ENCODE data around the gene ATP5F1D. TPM values are rescaled to one million over a fixed set of nuclear protein-coding genes. Genes with fewer than 3 reads are reported as not detected.

Gene ATP5F1D
- total RNA-seq, 1 donor from 2014 or later = 501 TPM

DNA sequence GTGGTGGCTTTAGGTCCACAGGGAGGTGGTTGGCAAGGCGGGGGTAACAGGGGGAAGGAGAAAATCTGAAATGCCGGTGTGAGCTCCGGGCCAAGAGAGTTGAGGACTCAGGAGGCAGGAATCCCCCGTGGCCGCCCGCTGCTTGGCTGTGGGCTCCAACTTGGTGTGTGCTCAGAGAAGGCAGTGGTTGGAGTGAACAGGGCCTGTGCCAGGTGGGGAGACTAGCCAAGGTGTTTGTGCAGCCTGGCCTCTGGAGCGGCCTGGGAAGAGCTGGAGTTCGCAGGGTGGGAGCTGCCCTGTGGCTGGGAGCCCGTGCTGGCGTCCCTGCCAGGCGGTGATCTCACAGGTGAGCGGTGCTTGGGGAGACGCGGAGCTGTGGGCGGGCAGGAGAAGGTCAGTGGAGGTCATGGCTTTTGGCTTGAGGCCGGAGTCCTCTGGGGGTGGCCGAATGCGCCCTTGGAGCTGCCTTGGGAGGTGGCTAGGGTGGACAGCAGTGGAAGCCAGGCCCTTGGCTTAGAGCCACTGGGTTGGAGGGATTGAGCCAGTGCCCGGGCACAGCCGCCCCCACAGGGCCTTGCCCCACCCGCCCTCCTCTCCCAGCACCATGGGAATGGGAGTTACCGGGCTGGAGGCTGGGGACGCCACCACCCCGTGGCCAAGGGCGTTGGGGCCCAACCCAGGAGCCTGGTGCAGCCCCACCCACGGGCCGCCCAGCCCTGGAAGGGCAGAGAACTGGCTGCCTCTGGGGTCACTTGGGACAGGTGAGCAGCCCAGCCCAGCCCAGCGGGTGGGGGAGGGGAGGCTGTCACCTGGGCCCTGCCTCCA, 20.5 kb downstream of the ATP5F1D start:
- peak; percentile 64 for DNase-seq
- intact Hi-C loops (cut with micrococcal nuclease) = no loop called here

DNA sequence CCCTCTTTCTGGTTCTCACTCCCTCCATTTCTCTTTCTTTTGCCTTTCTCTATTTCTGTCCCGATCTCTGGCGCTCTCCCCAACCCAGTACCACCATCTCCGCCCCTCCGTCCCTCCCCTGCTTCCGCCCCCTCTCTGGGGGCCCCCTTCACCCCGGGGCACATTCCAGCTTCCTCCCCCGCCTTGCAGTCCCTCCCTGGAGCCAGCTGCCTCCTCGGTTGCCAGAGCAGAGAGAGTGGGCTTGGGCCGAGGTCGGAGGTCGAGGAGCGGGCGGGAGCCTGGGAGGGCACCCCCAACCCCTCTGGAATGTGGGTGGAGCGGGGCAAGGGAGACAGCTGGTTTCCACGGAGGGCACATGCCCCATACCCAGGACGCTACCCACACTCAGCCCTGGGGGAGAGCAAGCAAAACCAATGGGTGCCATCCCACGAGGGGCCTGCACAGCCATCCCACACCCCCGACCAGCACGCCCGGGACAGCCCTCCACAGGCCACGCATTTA, 21.1 kb downstream of the ATP5F1D start:
- peak overlapping the region; percentile 100 for H3K27ac ChIP-seq (replicated peaks)
- peaks cover 85% of the 10 kb centered on the region for H3K4me1 ChIP-seq
- intact Hi-C loops (cut with micrococcal nuclease) = no loop called here
- DNase-seq = no peak
- TF ChIP-seq, protein P1, sequence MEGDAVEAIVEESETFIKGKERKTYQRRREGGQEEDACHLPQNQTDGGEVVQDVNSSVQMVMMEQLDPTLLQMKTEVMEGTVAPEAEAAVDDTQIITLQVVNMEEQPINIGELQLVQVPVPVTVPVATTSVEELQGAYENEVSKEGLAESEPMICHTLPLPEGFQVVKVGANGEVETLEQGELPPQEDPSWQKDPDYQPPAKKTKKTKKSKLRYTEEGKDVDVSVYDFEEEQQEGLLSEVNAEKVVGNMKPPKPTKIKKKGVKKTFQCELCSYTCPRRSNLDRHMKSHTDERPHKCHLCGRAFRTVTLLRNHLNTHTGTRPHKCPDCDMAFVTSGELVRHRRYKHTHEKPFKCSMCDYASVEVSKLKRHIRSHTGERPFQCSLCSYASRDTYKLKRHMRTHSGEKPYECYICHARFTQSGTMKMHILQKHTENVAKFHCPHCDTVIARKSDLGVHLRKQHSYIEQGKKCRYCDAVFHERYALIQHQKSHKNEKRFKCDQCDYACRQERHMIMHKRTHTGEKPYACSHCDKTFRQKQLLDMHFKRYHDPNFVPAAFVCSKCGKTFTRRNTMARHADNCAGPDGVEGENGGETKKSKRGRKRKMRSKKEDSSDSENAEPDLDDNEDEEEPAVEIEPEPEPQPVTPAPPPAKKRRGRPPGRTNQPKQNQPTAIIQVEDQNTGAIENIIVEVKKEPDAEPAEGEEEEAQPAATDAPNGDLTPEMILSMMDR (IDR thresholded peaks at IDR 0.05; ENCODE audit: borderline replicate concordance) = no peak
- H3K9me3 ChIP-seq (replicated peaks) = no peaks in the 10 kb centered on the region
- H3K27me3 ChIP-seq (ENCODE audit: low read depth) = no peaks in the 10 kb centered on the region
- peaks cover 6% of the 10 kb centered on the region for H3K36me3 ChIP-seq
- H3K4me3 ChIP-seq = peak overlapping the region; percentile 75

More for the DNA sequence above, 20.5 kb downstream of the ATP5F1D start:
- Histone ChIP-seq H3K4me3 (peak overlapping the region; percentile 75), H3K9me3 (replicated peaks) (no peaks in the 10 kb centered on the region), H3K4me1 (peaks cover 85% of the 10 kb centered on the region), H3K27me3 (ENCODE audit: low read depth) (no peaks in the 10 kb centered on the region), H3K27ac (replicated peaks) (peak overlapping the region; percentile 100), H3K36me3 (peaks cover 13% of the 10 kb centered on the region)
- TF ChIP-seq, protein P1 (IDR thresholded peaks at IDR 0.05; ENCODE audit: borderline replicate concordance) = no peak

DNA sequence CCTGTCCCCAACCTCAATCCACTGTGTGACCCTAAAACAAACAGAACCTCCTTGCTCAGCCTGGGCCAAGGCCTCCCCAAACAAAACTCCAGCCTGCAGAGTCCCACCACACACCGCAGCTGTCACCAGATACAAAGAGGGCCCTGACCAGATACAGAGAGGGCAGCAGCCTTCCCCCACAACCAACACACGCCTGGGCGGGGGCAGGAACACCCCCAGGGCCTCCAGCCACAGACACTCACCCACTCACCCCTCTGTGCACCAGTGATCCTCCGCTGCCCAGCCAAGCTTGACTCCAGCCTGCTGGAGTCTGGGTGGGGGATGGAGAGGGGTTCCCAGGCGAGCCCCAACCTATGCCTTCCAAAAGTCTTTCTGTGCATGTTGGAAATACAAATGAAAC, 21.6 kb downstream of the ATP5F1D start:
- no peak for DNase-seq
- Histone ChIP-seq H3K9me3 (replicated peaks) (no peaks in the 10 kb centered on the region), H3K36me3 (peaks cover 1% of the 10 kb centered on the region), H3K4me3 (no peak overlapping the region), H3K27me3 (ENCODE audit: low read depth) (no peaks in the 10 kb centered on the region), H3K27ac (replicated peaks) (peak overlapping the region; percentile 100), H3K4me1 (peaks cover 85% of the 10 kb centered on the region)
- intact Hi-C loops (cut with micrococcal nuclease) = no loop called here
- TF ChIP-seq, protein P1 (IDR thresholded peaks at IDR 0.05; ENCODE audit: borderline replicate concordance) = no peak

DNA sequence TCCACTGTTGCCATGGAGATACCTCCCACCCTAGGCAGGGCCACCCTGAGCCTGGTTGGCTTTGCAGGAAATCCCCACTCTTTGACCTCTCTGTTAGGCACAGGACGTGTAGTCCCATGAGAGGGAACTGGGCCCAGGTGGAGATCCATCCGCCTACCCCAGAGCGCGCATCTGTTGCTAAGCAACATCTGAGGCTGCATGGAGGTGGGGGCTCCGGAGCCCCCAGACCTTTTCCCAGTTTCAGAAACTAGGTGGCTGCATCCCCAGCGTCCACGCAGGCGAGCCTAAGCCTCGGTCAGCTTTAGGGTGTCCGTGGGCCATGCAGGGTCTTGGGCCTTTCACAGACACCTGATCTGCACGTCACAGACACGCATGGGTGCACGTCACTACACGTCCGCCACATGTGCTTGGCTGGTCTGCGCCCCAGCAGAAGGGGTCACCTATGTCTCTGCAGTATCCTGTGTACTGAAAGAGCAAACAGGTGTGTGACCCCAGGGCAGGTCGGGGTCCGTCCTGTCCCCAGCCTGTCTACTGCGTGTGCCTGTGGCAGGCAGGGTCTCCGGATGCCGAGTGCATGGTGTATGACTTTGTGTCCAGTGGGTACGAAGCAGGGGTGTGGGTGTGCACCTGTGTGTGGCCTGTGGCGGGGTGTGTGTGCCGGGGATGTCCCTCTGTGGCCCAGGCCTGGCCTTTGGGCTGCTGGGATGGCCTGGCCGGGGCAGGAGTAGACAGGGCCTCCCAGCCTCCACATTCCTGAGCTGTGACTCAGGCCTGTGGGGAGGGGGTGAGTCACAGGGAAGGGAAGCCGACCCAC, 23.5 kb downstream of the ATP5F1D start:
- Histone ChIP-seq H3K4me1 (peaks cover 80% of the 10 kb centered on the region), H3K36me3 (peaks cover under 1% of the 10 kb centered on the region), H3K27ac (replicated peaks) (peak overlapping the region; percentile 100), H3K9me3 (replicated peaks) (no peaks in the 10 kb centered on the region), H3K4me3 (peak overlapping the region; percentile 67), H3K27me3 (ENCODE audit: low read depth) (no peaks in the 10 kb centered on the region)
- TF ChIP-seq, protein P1 (IDR thresholded peaks at IDR 0.05; ENCODE audit: borderline replicate concordance) = no peak
- peak; percentile 72 for DNase-seq
- intact Hi-C loops (cut with micrococcal nuclease) = no loop called here

DNA sequence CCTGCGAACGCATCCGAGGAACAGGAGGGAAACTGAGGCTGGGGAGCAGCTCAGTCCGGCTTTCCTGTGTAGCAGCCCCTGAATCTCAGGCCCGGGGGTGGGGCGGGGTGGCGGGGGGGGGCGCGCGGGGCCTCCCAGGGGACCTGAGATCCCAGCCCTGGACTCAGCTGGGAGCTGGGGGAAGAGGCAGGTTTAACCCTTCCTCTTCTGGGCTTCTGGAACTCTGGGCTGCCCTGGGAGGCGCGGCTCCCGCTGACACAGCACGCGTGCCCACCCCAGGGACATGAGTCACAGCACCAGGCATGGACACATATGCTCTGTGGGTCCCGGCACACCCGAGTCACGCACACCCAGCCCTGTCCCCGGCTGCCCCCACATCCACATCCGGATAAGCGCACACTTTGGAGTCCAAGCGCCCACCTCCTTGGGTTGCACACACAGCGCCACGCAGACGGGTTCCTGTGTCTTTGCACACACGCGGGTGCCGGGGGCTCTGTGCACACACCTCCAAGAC, 24.1 kb downstream of the ATP5F1D start:
- DNase-seq = peak; percentile 71

More for the DNA sequence above, 24.1 kb downstream of the ATP5F1D start:
- no peaks in the 10 kb centered on the region for H3K27me3 ChIP-seq (ENCODE audit: low read depth)
- intact Hi-C loops (cut with micrococcal nuclease) = no loop called here
- H3K4me3 ChIP-seq = peak overlapping the region; percentile 67
- H3K27ac ChIP-seq (replicated peaks) = peak overlapping the region; percentile 100
- TF ChIP-seq, protein P1 (IDR thresholded peaks at IDR 0.05; ENCODE audit: borderline replicate concordance) = no peak
- H3K4me1 ChIP-seq = peaks cover 80% of the 10 kb centered on the region
- no peaks in the 10 kb centered on the region for H3K9me3 ChIP-seq (replicated peaks)
- peaks cover 6% of the 10 kb centered on the region for H3K36me3 ChIP-seq

Measured in left ventricle myocardium inferior (tissue), 1 donor.